Measurements from ENCODE around the gene PRKCE. TPM values are rescaled to one million over a fixed set of nuclear protein-coding genes. Genes with fewer than 3 reads are reported as not detected.

PRKCE gene
- total and polyA plus RNA-seq, 2 donors (not counting 3 experiments of a cell fraction or from before 2014, with no cell fraction given): 27.9 to 33.9 TPM

GRCh38 chr2:45850558-45850957, 199.1 kb downstream of the PRKCE start:
- no peaks in the 10 kb centered on the region for H3K79me2 ChIP-seq (ENCODE audit: control insufficient read depth, insufficient read depth, low read length)
- peaks cover 1% of the 10 kb centered on the region for H3K4me1 ChIP-seq (ENCODE audit: control insufficient read depth, extremely low read depth, insufficient read depth, low read length)
- no peak overlapping the region for H3K9ac ChIP-seq (replicated peaks; ENCODE audit: extremely low read depth, insufficient read depth, low read length)
- TF ChIP-seq GATA2 (IDR thresholded peaks at IDR 0.05; ENCODE audit: insufficient read depth, insufficient read length, low read depth, low read length) (no peak), MAX (IDR thresholded peaks at IDR 0.05; ENCODE audit: insufficient read depth, insufficient read length) (no peak), FOS (IDR thresholded peaks at IDR 0.05; ENCODE audit: borderline replicate concordance, insufficient read depth, low read length) (no peak), JUN (IDR thresholded peaks at IDR 0.05; ENCODE audit: borderline replicate concordance, insufficient read depth, insufficient read length, low read depth) (no peak), POLR2A (IDR thresholded peaks at IDR 0.05; ENCODE audit: low read depth, low read length) (no peak), CTCF (IDR thresholded peaks at IDR 0.05; ENCODE audit: extremely low read depth in 1 of 2, insufficient read depth in 1 of 2, low read depth in 1 of 2, low read length in 2 of 2) (no peak), EZH2 (IDR thresholded peaks at IDR 0.05; ENCODE audit: borderline replicate concordance, low read depth, low read length, severe bottlenecking) (no peak), POLR2AphosphoS5 (IDR thresholded peaks at IDR 0.05; ENCODE audit: insufficient read depth, low read depth, low read length) (no peak), MYC (IDR thresholded peaks at IDR 0.05; ENCODE audit: low read depth, low read length) (no peak)
- no peak overlapping the region for H3K27ac ChIP-seq (ENCODE audit: insufficient read depth, low read depth, low read length)
- DNase-seq (ENCODE audit: low read depth, low spot score): no peak
- intact Hi-C loops (cut with micrococcal nuclease): no loop called here
- H3K4me3 ChIP-seq (replicated peaks in 1 of 3; ENCODE audit: insufficient read depth in 1 of 3, low read depth in 1 of 3, low read length in 3 of 3): no peak overlapping the region
- H3K27me3 ChIP-seq (ENCODE audit: control insufficient read depth in 2 of 2, insufficient read depth in 2 of 2, low read length in 2 of 2): no peaks in the 10 kb centered on the region
- BruUV-seq (replicated peaks): no TSS peak
- no peak for FAIRE-seq
- H4K20me1 ChIP-seq (replicated peaks; ENCODE audit: control insufficient read depth, extremely low read depth, insufficient read depth, low read length): no peaks in the 10 kb centered on the region
- no peaks in the 10 kb centered on the region for H3K36me3 ChIP-seq (ENCODE audit: control insufficient read depth in 2 of 2, extremely low read depth in 1 of 2, insufficient read depth in 2 of 2, low read length in 2 of 2)
- no peak overlapping the region for H2AFZ ChIP-seq (ENCODE audit: low read depth, low read length)
- no peaks in the 10 kb centered on the region for H3K9me3 ChIP-seq (replicated peaks; ENCODE audit: control insufficient read depth, insufficient read depth, low read length)
- H3K9me1 ChIP-seq (replicated peaks; ENCODE audit: control insufficient read depth, extremely low read depth, insufficient read depth, low read length): no peaks in the 10 kb centered on the region
- dilution Hi-C loops (cut with MboI; ENCODE audit: extremely low pct_ligation_motif_present, low sequenced_read_pairs): no loop called here
- ChIA-PET CTCF (interaction anchor here (0.8 to 1.6 kb wide), 5 partner anchors 9 to 112 kb away, joined by 3 to 5 read pairs (median 3); no protein-coding TSS in a partner anchor), POLR2A (no interaction called here)
- no peak overlapping the region for H3K4me2 ChIP-seq (ENCODE audit: insufficient read depth, low read length)
